ENCODE measurements around the gene HACL1. TPM values are rescaled to one million over a fixed set of nuclear protein-coding genes. Genes with fewer than 3 reads are reported as not detected.

Gene HACL1
- total and polyA plus RNA-seq, 5 donors from 2014 or later, result 35.8 to 44.8 (median 36.0) TPM

DNA sequence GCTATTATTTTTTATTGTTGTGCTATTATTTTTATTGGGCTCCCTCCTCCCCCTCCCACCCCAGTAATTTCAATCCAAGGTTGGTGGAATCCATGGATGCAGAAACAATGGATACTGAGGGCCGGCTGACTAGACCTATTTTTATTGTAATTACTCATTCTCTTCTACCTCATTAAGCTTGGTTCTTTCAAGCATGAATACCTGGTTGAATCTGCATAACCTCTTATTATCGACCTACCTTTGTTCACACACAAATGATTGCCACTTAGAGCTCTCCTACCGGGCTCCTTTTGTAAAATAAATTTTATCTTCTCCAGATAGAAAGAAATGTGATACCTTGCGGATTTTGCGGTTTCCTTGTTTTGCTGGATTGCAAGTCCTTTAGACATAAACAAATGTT, 31.8 kb upstream of the HACL1 start:
- ATAC-seq (ENCODE audit: low read depth in 2 of 2), result no peak
- H3K4me1 ChIP-seq (ENCODE audit: control insufficient read depth, insufficient read depth, low read length, poor library complexity, severe bottlenecking), result peaks cover 30% of the 10 kb centered on the region
- Mint-ChIP-seq H3K4me1 (peaks cover 16 to 34% (median 23%) of the 10 kb centered on the region in 4 donors), H3K9me3 (no peaks in the 10 kb centered on the region), H3K36me3 (peaks cover 6% of the 10 kb centered on the region), H3K4me3 (no peak overlapping the region), H3K27me3 (no peaks in the 10 kb centered on the region), H3K27ac (no peak overlapping the region)
- H3K27me3 ChIP-seq (ENCODE audit: control insufficient read depth, insufficient read depth, low read length), result no peaks in the 10 kb centered on the region
- no peaks in the 10 kb centered on the region for H3K36me3 ChIP-seq (ENCODE audit: control insufficient read depth, insufficient read depth, low read length)
- H3K9me3 ChIP-seq (ENCODE audit: control insufficient read depth in 2 of 2, low read length in 2 of 2), result no peaks in the 10 kb centered on the region
- H3K27ac ChIP-seq (ENCODE audit: insufficient read depth, low read length, poor library complexity, severe bottlenecking), result no peak overlapping the region
- DNase-seq, result no peak
- no peak overlapping the region for H3K4me3 ChIP-seq (ENCODE audit: low read depth, low read length)

DNA sequence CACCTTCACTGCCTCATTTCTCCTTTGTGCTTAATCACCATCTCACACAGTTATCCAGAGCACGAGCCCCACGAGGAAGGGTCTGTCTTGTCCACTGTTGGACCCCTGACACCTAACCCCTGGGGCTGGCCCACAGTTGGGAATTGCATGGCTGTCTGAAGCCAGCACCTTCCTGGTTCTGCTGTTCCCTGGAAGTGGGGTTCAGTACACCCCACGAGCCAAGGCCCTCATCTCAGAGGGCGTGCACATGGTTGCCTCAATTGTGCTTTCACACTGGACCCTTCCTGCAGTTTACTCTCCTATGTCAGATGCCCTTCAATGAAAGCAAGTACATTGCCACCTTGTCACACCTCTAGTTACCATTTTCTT, 30.8 kb upstream of the HACL1 start:
- peak overlapping the region in 1 of 4 donors; percentile 49 for H3K4me3 Mint-ChIP-seq

DNA sequence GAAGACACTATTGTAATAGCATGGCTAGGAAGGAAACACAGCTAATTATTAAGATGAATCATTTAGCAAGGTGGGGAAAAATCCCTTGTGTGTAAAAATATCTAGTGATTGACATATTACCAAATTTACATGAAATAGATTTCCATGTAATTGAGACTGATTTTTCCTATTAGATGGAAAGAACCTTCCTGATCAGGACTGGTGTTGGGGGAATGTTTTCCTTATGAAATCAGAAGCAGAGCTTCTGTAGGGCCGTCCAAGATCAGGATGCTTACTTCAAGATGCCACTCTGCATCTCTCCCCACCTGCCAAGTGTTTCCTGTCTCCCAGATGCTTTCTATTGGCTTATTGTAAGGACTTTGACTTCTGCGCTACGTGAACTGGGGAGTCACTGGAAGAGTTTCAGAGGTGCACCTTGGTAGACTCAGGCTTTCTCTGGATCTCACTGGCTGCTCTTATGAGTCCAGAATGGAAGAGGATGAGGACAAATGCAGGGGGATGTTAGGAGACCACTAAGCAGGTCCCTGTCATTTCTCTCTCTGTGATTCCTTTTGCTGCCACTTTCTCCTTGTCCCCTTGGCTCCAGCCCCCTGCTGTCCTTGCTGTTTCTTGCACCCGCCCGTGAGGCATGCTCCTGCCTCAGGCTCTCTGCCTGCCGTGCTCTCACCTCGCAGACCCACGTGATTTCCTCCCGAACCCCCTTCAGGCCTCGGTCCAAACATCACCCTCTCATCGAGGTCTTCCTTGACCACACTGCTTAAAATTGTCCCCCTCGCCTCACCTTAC, 30.2 kb upstream of the HACL1 start:
- no peaks in the 10 kb centered on the region for H3K27me3 Mint-ChIP-seq
- H3K4me3 Mint-ChIP-seq, result peak overlapping the region in 1 of 4 donors; percentile 49
- DNase-seq (no peak), ATAC-seq (ENCODE audit: low read depth in 2 of 2) (no peak)
- no peaks in the 10 kb centered on the region for H3K36me3 ChIP-seq (ENCODE audit: control insufficient read depth, insufficient read depth, low read length)
- no peak overlapping the region for H3K4me3 ChIP-seq (ENCODE audit: low read depth, low read length)
- peaks cover 6% of the 10 kb centered on the region for H3K36me3 Mint-ChIP-seq
- no peak overlapping the region for H3K27ac ChIP-seq (ENCODE audit: insufficient read depth, low read length, poor library complexity, severe bottlenecking)
- no peaks in the 10 kb centered on the region for H3K27me3 ChIP-seq (ENCODE audit: control insufficient read depth, insufficient read depth, low read length)
- H3K9me3 ChIP-seq (ENCODE audit: control insufficient read depth in 2 of 2, low read length in 2 of 2), result no peaks in the 10 kb centered on the region
- H3K27ac Mint-ChIP-seq, result peak overlapping the region in 1 of 3 donors; percentile 52
- peaks cover 16 to 30% (median 19%) of the 10 kb centered on the region in 4 donors for H3K4me1 Mint-ChIP-seq
- H3K9me3 Mint-ChIP-seq, result no peaks in the 10 kb centered on the region
- H3K4me1 ChIP-seq (ENCODE audit: control insufficient read depth, insufficient read depth, low read length, poor library complexity, severe bottlenecking), result peaks cover 24% of the 10 kb centered on the region

More for the DNA sequence above, 30.8 kb upstream of the HACL1 start:
- no peak overlapping the region for H3K27ac ChIP-seq (ENCODE audit: insufficient read depth, low read length, poor library complexity, severe bottlenecking)
- no peaks in the 10 kb centered on the region for H3K9me3 ChIP-seq (ENCODE audit: control insufficient read depth in 2 of 2, low read length in 2 of 2)
- Mint-ChIP-seq H3K36me3 (peaks cover 6% of the 10 kb centered on the region), H3K4me1 (peaks cover 16 to 32% (median 19%) of the 10 kb centered on the region in 4 donors), H3K9me3 (no peaks in the 10 kb centered on the region), H3K27me3 (no peaks in the 10 kb centered on the region), H3K27ac (peak overlapping the region in 1 of 3 donors; percentile 52)
- H3K4me1 ChIP-seq (ENCODE audit: control insufficient read depth, insufficient read depth, low read length, poor library complexity, severe bottlenecking), result peaks cover 30% of the 10 kb centered on the region
- H3K27me3 ChIP-seq (ENCODE audit: control insufficient read depth, insufficient read depth, low read length), result no peaks in the 10 kb centered on the region
- H3K36me3 ChIP-seq (ENCODE audit: control insufficient read depth, insufficient read depth, low read length), result no peaks in the 10 kb centered on the region
- no peak for DNase-seq
- no peak for ATAC-seq (ENCODE audit: low read depth in 2 of 2)
- H3K4me3 ChIP-seq (ENCODE audit: low read depth, low read length), result no peak overlapping the region

DNA sequence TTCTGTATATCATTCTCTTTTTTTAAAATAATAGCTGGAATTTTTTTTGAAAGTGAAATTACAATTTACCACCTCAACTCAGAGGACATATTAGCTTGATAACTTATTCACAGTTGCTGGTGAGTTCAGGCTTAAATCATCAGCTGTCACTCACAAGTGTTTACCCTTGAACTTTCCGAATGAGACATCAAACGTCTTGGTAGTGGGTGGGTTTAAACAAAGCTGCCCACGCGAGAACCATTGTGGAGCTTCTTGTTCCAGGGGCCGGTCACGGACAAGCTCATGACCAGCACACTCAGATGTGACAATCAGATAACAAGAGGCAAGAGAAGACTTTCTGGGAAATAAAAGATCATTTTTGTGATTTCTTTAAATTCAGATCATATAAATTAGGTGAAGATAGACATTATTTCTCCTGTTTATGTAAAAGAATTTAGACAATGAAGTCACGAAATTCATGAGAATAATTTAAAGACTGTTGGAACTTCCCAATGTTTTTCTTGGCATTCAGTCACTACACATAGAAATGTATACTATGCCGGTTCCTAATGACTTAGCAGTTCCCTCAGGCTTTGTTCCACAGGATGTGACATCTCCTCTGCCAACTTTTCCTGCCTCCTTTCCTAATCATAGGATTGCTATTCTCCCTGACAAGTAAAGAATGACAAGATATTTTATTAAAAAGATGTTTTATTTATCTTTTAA, 29.4 kb upstream of the HACL1 start:
- H3K27me3 ChIP-seq (ENCODE audit: control insufficient read depth, insufficient read depth, low read length), result no peaks in the 10 kb centered on the region
- Mint-ChIP-seq H3K36me3 (peaks cover 6% of the 10 kb centered on the region), H3K9me3 (peaks cover 0 to 2% (median 0%) of the 10 kb centered on the region in 7 donors), H3K4me1 (peaks cover 12 to 25% (median 18%) of the 10 kb centered on the region in 4 donors), H3K27ac (peak overlapping the region in 1 of 3 donors; percentile 78), H3K27me3 (no peaks in the 10 kb centered on the region), H3K4me3 (peak overlapping the region in 2 of 4 donors; percentile 2 to 18)
- no peaks in the 10 kb centered on the region for H3K9me3 ChIP-seq (ENCODE audit: control insufficient read depth in 2 of 2, low read length in 2 of 2)
- H3K4me3 ChIP-seq (ENCODE audit: low read depth, low read length), result peak overlapping the region; percentile 68
- DNase-seq (peak in 1 of 3 donors; percentile 37), ATAC-seq (ENCODE audit: low read depth in 2 of 2) (no peak)
- no peak overlapping the region for H3K27ac ChIP-seq (ENCODE audit: insufficient read depth, low read length, poor library complexity, severe bottlenecking)
- no peaks in the 10 kb centered on the region for H3K36me3 ChIP-seq (ENCODE audit: control insufficient read depth, insufficient read depth, low read length)
- peaks cover 16% of the 10 kb centered on the region for H3K4me1 ChIP-seq (ENCODE audit: control insufficient read depth, insufficient read depth, low read length, poor library complexity, severe bottlenecking)

DNA sequence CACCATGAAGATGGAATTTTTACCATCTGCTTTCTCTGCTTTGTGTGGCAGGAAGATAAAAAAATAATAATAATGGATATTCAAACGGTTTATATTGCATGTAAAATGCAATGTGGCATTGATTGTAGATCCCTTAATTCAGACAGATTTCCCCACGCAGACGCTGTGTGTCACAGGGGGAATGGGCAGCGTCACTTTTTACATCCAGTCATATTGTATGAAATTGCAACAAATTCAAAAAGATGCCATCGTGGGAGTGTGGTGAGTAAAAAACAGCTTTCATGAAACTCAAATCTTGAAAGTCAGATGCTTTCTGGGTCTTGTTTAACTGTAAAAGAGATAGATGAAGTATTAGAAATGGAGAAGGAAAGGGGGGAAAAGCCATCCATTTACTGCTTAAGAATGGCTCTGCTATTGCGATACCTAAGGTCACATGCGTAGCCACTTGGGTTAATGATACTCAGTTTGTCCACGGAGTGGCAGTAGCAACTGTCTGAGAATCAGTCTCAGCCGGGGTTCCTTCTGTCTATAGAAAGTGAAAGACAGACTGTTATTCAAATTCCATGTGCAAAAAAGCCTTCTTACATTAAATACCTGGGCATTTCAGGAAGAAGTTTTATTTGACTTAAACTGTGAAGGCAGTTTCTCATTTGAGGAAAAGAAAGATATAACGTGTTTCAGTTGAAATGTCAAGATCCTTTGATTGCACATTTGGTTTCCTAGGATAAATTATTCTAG, 28.7 kb upstream of the HACL1 start:
- Mint-ChIP-seq H3K4me3 (peak overlapping the region; percentile 2 to 59 (median 22)), H3K9me3 (peaks cover 0 to 2% (median 0%) of the 10 kb centered on the region in 7 donors), H3K36me3 (peaks cover 6% of the 10 kb centered on the region), H3K27ac (peak overlapping the region; percentile 37 to 78 (median 57)), H3K4me1 (peaks cover 14 to 27% (median 19%) of the 10 kb centered on the region in 4 donors), H3K27me3 (no peaks in the 10 kb centered on the region)
- Histone ChIP-seq H3K36me3 (ENCODE audit: control insufficient read depth, insufficient read depth, low read length) (no peaks in the 10 kb centered on the region), H3K4me1 (ENCODE audit: control insufficient read depth, insufficient read depth, low read length, poor library complexity, severe bottlenecking) (peaks cover 19% of the 10 kb centered on the region), H3K9me3 (ENCODE audit: control insufficient read depth in 2 of 2, low read length in 2 of 2) (no peaks in the 10 kb centered on the region), H3K27ac (ENCODE audit: insufficient read depth, low read length, poor library complexity, severe bottlenecking) (no peak overlapping the region), H3K27me3 (ENCODE audit: control insufficient read depth, insufficient read depth, low read length) (no peaks in the 10 kb centered on the region), H3K4me3 (ENCODE audit: low read depth, low read length) (peak overlapping the region; percentile 68)
- DNase-seq (peak; percentile 46 to 87 (median 73)), ATAC-seq (ENCODE audit: low read depth in 2 of 2) (peak; percentile 99 to 100)

- no peak overlapping the region for H3K4me3 ChIP-seq (ENCODE audit: low read depth, low read length)
- no peaks in the 10 kb centered on the region for H3K9me3 ChIP-seq (ENCODE audit: control insufficient read depth in 2 of 2, low read length in 2 of 2)
- H3K36me3 Mint-ChIP-seq, result peaks cover 6% of the 10 kb centered on the region
- H3K27ac Mint-ChIP-seq, result no peak overlapping the region
- no peaks in the 10 kb centered on the region for H3K36me3 ChIP-seq (ENCODE audit: control insufficient read depth, insufficient read depth, low read length)
- no peak overlapping the region for H3K27ac ChIP-seq (ENCODE audit: insufficient read depth, low read length, poor library complexity, severe bottlenecking)
- H3K9me3 Mint-ChIP-seq, result peaks cover 0 to 3% (median 0%) of the 10 kb centered on the region in 7 donors
- no peaks in the 10 kb centered on the region for H3K27me3 Mint-ChIP-seq
- no peak overlapping the region for H3K4me3 Mint-ChIP-seq
- DNase-seq (no peak), ATAC-seq (ENCODE audit: low read depth in 2 of 2) (no peak)
- peaks cover 15 to 38% (median 27%) of the 10 kb centered on the region in 4 donors for H3K4me1 Mint-ChIP-seq
- no peaks in the 10 kb centered on the region for H3K27me3 ChIP-seq (ENCODE audit: control insufficient read depth, insufficient read depth, low read length)
- H3K4me1 ChIP-seq (ENCODE audit: control insufficient read depth, insufficient read depth, low read length, poor library complexity, severe bottlenecking), result peaks cover 29% of the 10 kb centered on the region
Observed at GRCh38 chr3:15628967-15629366, 27.6 kb upstream of the HACL1 start.
